HG03460 (cell line): ENCODE data around the gene PAFAH1B2.

Experiments used
- ATAC-seq: cut with Tn5 transposase; IDR thresholded peaks from one replicate; pipeline ENCODE4 v1.9.1; 2021; ENCODE audit not compliant: unreplicated experiment

PAFAH1B2 gene

DNA sequence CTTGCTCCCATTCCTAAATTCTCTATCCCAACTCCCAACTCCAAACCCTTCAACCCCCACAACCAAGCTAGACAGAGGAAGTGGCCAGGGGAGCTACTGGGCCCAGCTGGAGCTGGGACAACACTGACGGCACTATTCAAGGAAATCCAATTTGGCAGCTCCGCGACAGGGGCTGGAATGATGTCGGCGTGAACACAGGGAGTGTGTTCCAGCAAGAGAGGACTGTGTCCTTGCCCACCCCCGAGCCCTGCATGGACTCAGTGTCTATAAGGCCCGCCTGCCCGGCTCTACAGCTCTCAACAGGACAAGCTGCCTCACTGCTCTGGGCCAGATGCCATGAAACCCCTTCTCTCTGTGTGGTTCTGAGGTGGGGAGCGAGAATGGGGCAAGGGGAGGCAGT, 76.5 kb downstream of the PAFAH1B2 start:
- no peak for ATAC-seq

DNA sequence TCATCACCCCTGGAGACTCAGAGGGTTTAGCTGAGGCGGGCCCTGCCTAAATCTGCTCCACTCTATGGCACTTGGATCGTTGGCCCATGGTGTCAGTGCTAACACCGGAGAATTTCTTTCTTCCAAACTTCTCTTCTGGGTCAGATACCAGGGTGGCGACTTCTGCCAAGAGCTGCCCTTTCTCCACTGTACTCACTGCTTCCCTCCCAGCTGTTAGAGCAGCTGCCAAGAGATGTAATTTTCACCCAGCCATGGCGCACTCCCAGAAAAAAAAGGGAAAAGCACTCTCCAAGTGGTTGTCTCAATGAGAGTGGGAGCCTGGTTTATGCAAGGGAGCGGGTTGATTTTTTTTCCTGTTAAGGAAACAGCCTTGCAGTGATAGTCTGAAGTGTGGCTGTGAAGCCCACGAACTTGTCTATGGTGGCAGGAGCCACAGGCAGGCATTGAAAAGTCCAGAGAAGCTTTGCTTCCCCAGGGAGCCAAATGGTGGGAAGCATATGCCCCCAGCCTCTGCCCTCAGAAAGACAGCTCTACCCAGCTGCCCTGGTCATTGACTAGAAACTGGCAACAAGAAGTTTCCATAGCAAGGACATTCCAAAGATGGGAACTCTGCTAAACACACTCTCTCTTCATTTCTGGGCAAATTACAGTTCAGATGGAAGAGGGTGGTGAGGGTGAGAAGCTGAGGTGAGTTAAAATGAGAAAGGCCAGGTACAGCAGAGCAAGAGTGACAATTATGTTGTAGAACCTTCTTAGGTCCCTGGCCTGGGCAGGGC, 77.1 kb downstream of the PAFAH1B2 start:
- no peak for ATAC-seq

DNA sequence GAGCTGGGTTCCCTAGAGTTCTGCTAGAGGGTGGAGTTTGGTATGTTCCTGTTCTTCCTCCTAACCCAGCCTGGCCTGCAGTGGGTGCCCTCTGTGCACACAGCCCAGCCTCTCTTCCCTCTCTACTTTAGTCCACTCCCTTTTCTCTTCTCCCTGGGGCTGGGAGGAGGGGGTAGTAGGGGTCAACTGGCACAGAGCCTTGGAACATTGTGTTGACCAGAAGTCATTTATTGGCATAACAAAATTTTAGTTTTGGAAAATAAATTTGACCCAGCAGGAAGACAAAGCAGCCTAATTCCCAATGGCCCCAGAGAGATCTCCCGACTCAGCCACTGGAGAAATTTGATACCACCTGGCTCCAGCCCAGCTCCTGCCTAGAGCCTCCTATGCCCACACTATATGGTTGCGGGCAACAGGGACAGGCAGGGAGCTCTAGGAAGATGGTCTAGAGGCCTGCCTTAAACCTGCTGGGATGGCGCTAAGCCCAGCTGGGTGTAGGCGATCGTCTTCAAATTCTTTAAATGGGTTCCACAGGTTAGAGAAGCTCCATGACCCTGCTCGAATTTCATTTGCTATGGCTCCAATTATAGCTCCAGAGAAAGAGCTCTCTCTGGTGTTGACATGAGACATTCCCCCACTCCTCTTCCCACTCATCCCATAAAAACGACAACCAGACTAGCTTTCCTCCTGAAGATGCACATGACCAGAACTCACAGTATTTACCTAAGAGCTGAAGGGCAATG, 77.9 kb downstream of the PAFAH1B2 start:
- no peak for ATAC-seq

DNA sequence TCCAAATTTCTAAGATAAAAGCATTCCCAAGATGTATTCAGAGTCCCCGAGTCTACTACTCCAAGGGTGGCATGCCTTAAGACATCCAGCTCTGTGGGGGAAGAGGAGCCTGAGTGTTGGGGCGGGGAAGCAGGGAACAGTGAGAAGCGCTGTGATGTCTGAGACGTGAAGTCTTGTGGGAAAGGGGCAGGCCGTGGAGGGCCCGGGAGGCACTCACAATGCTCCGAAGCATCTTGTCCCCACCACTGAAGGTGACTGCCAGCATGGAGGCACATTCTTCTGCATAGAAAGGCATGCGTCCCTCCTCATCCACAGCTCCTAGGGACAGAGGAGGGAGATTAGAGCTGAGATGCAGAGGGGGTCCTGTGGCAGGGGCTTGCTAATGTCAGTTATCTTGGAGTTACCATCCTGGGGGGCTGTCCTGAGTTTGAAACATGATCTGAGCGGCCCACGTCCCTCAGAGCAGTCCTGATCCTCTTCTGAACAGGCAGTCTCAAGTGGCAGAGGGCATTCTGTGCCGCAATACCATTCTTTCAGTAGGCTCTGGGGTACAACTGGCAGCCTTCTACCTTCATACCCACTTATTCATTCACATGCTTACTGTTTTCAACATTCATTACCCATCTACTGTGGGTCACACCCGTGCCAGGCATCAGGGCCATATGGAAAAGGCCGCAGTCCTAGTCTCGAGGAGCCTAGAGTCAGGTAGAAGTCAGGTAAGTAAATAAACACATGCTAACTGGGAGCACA, 79.1 kb downstream of the PAFAH1B2 start:
- ATAC-seq = no peak

DNA sequence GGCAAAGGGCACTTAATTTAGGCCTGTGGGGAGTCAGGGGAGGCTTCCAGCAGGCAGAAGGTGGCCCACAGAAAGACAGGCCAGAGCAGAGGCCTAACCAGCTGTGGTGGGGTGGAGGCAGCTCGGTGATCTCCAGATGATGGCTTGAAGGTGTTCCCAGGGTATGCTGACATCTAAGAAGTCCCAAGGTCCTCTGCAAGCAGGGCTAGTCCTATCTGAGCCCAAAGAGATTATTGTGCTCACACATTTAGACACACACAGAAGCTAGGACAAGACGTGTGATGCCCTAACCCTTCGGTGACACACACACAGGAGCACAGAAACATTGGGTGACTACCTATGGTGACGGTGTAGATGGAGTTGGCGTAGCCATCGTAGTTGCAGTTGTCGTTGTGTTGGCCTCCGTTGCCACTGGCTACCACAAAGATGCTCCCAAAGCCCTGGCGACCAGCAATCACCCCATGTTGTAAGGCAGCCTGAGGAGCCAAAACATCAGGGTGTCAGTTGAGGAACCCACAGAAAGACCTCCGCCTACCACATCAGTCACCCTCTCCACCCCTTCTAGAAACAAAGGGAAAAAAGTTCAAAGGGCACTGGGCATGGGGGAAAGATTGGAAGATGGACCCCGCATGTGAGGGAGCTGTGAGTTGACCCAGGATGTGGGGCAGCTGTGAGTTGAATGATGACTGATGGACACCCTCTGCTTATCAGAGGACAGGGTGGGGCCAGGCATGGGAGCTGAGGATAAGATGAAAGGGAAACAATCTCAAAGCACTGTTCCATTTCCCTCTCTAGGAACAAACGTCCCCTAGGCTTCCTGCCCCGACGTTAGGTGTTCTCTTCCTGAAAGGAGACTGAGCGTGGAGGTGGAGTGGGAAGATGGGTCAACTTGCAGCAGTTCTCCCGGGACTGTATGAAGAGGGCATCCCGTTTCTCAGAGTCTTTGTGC, 79.9 kb downstream of the PAFAH1B2 start:
- no peak for ATAC-seq

DNA sequence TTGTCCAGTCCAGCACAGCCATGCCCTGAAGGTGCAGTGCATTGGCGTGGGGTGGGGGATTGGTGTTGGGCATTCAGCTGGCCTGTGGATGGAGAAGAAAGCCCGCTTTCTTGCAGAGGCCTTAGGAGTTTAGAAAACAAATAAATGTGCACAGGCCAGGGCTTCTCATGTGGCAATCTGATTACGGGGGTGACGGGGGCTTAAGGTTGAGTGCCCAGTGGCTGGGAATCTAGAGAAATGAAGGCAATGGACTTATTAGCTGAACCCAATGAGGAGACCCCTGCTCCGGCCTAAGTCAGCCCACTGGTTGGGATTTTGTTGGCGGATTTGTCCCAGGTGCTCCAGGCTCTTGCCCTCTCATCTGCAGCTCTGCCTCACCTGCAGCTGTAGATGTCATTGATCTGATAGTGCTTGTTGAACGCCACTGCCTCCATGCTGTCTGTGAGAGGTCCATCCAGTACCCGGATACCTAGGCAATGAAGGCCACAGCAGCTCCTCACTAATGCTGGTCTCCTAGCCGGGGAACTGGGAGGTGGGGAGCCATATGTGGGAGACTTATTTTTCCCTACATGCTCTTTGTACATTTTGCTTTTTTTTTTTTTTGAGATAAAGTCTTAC, 81.6 kb downstream of the PAFAH1B2 start:
- ATAC-seq = no peak
